Non-pigmented ciliary epithelial cell (primary cell): Measurements from ENCODE around the gene GRID1.
"Not testable (repeated sequence)": the region's sequence is repeated elsewhere in the genome, so short reads cannot be mapped to it uniquely, and the experiment has no call there.

ENCODE experiments used
- DNase-seq: peaks from one replicate; pipeline ENCODE4 v3.0.0-alpha.2; 2010; ENCODE audit warnings: low read depth

Gene GRID1

DNA sequence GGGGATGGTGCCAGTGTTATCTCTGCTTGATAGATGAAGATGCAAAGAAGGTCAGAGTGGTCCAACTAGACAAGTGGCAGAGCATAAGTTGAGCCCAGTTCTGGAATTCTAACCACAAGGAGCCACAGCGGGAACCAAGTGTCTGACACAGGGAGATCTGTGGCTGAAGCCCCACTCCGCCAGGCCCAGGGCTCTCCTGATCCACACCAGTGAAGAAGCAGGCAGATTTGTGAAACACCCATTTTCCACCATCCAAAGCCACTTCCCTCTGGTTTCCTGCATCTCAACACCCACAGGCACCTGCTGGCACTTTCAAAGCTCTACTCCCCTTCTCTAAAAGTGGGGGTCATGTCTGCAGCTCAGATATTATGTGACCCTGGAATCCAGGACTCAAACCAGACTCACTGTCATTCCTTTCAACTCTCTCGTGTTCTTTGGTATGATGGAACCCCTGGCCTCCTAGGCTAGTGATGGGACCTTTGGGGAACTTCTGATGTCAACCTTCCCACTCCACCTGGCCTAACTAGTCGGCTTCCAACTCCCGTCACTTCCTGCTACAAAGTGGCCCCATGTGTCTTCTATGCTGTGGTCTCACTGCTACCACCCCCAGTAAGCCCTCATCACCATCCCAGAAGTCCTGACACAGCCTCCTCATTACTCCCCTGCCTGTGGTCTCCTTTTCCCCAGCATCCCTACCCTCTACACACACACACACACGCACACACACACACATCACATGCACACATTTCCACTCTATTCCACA, 177.6 kb downstream of the GRID1 start:
- DNase-seq, result no peak

DNA sequence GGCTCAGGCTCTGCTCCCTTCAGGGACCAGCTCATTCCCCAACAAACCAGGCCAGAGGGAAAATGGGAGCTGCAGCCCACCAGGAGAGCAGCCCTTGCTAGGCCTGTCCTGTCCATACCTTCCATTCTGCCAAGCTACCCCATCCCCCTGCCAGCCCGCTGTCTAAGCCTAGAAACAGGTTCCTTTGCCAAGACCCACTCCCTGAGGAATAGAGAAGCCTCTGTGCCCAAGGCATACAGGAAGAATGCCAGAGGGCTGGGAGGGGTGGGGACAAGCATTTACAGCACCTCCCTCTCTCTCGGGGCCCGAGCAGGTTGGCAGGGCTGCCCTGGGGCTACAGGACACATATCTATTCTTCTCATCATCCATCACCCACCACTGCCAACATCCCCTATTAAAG, 178.3 kb downstream of the GRID1 start:
- no peak for DNase-seq

DNA sequence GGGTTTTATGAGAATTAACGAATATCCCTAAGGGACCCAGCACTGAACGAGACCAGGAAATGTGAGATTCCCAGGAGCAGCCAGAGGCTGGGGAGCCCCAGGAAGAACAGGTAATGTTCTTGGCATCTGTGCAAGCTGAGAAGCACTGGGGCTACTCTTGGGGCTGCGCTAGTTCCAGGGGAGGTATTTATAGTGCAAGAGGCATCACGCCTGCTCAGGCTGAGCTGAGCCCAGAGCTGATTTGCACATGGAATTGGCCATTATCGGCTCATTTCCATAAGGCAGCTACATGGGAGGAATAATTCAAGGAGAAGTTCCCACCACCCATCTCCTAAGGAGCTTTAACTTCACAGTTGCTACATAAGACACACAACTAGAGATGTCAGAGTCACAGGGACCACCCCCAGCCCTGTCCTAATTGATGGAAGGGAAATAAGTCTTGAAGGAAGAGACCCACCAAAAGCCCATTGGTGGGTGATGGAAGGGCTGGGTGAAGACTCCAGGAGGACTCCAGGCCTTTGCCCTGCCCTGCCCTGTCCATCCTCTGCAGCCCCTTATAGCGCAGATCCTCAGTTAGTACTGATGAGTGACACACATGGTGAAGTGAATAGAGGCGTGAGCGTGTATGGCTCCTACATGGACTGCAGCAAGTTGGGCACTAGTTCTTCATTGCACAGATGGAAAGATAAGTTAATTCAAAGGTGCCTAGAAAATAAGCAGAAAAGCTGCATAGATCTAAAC, 178.9 kb downstream of the GRID1 start:
- DNase-seq, result no peak

DNA sequence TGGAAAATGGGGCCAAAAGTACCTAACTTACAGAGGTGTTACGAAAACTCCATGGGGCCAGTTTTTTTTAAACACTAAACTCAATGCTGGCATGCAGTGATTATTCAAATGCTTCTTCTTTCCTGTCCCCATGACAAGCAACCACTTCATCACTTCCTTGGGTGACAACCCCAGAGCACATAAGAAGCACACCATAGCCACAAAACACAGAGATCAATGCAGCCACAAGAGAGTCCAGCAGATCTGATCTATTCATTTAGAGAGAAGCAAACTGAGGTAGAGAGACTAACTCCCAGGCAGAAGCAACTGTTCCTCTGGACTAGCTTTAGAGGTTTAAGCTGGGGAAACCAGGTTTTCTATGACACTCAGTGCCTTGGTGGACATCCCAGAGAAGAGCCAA, 180.0 kb downstream of the GRID1 start:
- DNase-seq, result no peak

DNA sequence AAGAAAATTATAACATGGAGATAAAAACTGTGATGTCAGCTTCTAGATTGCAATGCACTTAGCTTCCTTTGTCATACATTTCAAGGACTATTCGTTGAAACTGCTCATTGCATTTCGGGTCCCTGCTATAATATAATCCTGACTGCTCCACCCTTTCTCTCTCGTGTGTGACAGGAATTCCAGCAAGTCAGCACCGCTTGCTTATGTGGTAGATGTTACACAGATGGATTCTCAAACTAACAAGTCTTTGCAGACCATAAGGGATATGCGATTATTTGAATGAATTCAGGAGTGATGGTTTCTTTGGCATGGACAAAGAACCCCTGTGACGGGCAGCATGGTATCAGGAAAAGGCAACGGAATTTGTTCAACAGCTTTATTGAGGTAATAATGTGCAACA, 184.0 kb downstream of the GRID1 start:
- no peak for DNase-seq

DNA sequence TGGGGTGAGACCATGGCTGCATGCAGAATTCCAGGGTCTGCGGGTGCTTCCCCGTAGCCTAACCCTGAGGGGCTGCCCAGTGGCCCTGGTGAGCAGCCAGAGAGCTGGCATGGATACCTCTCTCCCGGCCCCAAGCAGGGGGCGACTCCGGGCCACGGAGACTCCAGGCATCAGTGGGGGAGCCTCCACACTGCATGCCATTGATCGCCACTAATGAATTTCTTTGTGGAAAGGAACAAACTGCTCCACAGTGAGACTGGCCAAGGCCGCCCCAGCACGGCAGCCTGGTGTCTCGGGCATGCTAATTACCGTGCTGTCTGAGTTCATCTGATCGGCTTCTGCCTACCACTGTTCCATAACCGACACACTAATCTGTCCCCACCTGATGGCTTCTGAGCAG, 184.4 kb downstream of the GRID1 start:
- no peak for DNase-seq

DNA sequence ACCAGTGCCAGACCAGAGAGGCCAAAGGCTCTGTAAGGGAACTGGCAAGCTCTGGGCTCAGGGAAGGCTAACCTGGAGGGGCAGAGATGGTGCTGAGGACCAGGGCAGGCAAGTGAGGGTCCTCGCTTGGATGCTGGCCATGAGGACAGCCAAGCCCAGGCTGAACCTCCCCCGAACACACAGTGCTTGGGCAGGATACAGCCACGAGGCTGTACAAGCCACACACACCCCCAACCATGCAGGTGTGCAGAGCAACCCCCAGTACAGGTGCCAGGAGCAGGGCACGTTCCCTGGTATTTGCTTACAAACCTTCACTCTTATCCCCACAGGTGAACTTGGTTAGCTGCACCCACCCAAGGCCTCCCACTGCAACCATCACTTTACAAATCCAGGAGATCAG, 185.7 kb downstream of the GRID1 start:
- DNase-seq, result no peak

DNA sequence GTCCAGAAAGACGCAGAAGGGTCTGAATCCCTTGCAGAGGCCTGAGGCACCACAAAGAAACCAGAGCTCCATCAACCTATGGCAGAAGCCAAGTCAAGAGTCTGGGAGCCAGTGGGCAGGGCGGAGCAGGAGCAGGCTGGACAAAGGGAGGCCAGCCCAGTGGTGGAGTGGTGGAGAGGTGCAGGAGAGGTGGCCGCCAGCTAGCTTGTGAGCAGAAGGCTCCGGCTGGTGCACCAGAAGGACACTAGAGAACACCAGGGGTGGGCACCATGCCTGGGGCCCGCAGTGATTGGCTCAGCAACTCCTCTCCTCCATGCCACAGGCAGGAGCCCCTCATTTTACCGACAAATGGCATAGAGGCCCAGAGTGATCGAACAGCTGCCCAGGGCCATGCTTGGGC, 186.6 kb downstream of the GRID1 start:
- DNase-seq, result no peak

DNA sequence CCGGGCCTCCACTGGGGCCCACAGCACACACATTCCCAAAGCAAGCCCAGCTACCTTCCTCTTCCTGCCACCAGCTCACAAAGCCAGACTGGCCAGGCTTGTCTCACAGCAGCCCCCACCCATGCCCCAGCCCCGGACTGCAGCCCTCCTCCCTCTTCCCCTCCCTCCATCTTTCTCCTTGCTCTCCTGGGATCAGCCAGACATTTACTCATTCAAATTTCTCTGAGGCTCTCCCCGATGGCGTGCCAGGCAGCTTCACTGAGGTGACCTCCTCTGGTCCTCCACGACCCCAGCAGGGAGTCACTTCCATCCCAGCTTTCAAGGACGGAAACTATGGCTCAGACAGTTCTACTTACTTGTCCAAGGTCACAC, 187.5 kb downstream of the GRID1 start:
- no peak for DNase-seq

DNA sequence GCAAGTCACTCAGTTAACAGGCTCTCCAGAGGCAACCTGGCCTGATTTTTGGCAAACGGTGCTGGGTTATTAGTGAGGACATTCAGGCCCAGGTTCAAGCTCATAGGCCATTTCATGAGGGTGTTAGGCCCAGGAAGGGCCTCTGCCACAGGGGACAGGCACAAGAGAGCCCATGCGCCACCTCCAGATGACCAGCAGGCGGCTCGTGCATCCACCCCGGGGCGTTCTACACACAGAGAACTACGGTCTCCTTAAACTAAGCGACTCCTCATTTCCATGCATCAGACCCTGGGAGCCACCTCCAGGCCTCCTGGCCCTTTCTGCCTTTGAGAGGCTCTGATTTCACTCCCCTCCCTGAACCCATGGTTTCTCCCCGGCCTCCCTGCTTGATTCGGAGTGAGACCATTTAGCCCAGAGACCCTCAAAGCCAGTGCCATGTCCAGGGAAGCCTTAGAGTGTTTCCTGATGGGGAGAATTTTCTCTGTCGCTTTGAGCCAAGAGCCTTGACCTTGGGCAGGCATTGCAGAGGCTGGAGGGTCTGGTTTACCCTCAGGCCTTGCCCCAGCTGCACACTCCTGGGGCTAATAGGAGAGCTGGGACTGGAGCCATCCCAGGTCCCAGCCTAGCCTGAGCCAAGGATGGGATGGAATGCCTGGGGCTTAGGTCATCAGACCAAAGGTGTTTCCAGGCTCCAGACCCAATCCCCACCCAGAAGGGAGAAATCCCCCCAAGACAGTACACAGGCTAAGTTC, 188.0 kb downstream of the GRID1 start:
- DNase-seq, result no peak

DNA sequence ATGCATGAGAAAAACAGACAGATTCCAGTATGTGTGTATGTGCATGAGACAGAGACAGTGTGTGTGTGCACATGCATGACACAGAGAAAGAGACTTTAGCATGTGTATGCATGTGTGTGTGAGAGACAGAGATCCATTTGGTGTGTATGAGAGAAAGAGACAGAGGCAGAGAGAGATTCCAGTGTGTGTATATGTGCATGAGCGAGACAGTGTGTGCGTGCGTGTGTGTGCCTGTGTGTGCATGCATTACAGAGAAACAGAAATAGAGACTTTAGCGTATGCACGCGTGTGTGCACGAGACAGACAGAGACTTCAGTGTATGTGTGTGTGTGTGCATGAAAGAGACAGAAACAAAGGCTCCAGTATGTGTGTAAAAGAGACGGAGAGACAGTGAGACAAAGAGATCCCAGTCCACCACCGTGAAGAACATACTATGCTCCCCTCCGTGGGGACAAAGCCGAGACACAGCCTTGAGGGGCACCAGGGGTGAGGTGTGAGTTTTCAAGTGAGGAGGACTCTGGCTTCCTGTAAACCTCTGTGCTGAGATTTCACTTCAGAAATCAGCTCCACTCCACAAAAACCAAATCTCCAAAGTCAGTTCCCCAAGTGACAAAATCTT, 188.9 kb downstream of the GRID1 start:
- DNase-seq, result no peak

DNA sequence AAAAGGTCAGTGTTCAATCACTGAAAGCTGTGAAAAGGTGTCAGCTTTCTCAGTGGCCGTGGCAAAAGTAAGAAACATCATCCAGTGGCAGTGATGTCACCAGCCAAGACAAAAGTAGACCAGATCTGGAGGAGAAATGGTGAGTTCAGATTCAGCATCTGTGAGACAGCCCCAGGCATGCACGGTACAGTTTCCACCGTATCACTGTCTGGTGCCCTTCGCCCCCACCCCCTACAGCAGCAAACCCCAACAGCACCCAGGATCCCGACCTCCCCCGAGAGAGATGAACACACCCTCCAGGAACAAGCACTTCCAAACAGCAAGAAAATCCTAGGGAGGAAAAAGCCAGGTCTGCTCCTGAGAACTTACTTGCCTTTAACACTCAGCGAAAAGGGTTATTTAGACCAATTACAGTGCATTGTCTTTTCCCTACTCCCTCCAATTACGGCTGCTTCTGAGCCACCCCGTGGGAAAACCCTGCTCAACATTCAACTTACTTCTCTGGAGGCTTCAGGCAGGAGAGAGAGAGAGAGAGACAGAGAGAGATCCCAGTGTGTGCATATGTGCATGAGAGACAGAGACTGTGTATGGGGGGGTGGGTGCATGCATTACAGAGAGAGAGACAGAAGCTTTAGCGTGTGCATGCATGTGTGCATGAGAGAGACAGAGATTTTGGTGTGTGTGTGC, 189.6 kb downstream of the GRID1 start:
- no peak for DNase-seq

DNA sequence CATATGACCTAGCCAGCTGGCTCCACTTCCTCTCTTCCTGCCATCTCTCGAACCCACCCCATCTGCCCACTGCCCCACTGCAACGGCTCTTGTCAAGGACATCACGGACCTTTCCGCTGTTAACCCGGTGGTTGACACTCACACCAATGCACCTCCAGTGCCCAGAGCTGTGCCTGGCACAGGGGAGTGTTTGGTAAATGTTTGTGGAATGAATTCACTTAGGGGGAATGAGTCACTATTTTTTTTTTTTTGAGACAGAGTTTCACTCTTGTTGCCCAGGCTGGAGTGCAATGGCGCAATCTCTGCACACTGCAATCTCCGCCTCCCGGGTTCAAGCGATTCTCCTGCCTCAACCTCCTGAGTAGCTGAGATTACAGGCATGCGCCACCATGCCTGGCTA, 191.1 kb downstream of the GRID1 start:
- DNase-seq, result not testable (repeated sequence)

DNA sequence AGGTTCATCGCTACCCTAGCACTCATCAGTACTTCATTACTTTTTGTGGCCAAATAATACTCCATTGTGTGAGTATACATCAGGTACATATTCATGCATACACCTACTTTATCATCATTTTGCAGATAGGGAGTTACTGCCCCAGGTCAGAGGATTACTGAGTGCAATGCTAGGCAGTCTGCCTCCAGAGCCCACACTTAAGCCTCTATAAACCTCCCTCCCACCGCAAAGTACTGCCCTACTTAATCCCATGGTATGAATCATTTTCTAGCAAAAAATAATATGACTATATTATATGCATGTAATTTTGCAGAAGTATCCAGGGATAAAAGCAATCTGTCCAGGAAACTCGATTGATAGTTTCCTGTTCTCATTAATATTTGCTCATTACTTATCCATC, 194.3 kb downstream of the GRID1 start:
- DNase-seq, result no peak

DNA sequence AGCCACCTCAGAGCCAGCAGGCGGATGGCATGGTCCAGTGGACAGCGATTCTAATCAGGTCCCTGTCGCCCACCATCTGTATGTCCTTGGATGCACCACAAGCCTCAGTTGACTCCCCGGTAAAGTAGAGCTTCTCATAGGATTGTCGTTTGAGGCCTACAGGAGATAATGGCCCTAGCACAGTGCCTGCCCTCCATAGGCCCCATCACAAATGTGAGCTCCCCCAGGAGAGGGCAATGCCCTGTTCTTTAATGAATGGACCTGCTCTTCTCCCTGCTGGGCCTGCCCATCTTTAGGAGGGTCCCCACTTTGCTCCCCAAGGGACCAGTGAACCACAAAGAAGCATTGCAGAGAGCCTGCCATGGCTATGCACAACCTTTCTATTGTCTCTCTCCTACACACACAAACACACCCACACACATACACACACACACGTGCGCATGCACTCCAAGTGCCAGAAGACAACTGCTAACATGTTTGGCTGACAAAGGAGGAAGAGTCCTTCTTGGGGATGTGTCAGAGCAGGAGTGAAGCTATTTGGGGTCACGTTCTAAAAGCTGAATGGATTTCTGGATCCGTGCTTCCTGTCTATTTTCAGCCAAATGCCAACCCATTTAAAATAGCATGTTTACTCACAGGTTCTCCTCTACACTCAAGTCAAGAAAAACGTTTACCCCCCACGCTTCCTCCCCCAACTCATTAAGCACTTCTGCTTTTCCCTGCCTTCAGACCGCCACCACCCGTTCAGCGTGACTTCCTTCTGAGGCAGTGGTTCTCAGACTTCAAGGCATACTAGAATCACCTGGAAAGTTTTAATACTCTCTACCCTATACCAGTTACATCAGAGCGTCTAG, 196.1 kb downstream of the GRID1 start:
- no peak for DNase-seq

DNA sequence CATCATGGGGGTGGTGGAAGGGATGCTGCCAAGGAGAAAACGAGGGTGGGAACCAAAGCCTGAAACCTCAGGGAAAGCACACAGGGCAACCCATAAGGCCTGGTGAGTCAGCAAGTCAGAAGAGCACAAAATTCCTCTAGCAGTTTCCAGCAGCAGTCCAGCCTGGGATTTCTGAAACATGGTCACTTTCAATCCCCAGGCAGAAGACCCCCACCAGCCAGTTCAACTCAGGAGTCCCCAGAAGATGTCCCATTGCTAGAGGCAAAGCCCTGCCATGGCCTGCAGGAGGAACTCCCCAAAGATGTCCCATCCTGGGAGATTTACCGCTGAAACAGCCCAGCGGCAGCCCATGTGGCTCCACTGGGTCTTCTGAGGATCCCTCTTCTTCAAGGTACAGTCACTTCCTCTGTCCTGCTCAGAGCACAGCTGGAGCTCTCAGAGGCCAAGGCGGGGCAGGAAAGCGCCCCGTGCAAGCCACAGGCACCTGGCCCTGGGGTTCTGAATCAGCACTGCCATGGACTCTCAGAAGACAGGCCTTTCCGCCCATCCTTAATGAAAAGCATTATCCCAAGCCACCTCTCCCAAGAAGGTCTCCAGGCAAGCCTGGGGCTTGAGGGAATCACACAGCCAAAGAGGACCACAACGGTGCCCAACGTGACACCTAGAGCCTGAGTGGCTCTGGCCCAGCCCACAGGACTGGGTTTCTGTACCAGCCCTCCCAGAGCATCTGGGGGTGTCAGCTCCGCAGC, 196.9 kb downstream of the GRID1 start:
- no peak for DNase-seq

DNA sequence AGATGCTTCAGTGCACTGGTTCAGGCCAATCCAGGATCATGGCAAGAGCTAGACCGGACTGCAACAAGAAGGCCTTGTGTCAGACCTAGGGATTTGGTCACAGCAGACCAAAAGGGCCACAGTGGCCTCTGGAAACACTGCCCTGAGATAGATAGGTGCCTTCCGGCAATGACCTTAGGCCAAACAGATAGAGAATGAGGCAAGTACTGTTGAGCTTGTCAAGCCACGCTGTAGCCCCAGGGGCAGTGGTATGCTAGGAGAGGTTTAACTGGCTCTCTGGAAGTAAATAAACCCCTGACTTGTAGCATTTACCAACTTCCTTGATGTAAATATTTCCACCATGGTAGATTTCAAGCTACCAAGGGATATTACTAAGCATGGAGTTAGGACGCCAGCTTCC, 197.5 kb downstream of the GRID1 start:
- DNase-seq, result no peak

DNA sequence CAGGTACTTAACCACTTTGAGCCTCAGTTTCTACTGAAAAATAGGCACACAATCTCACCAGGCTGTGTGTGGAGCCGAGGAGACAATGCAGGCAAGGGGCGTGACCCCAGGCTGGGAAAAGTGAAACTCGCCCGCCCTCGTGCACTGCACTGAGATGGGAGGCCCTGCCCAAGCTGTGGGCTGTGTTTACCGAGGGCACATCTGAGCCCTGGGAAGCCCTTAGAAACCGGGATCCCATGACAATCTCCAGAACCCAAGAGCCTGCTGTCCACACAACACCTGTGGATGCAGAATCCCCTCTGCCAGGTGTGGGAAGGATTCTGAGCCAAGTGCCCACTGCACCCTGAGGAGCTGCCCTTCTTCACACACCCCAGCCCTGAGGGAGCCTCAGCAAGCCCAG, 198.3 kb downstream of the GRID1 start:
- no peak for DNase-seq

DNA sequence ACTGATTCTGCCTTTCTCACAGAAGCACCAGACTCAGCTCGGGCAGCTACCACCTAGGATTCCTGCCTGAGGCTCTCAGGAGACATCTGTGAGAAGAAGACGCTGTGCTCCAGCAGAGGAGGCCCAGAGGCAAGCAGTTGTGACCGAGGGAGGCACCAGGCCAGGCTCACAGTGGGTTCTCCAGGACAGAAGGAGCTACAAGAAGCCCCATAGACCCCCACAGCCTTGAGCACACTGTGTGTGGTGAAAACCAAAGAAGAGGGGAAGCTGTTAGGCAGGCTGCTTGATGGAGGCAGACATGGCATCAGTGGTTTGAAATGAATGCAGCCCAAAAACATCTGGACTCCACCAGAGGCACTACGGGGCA, 198.8 kb downstream of the GRID1 start:
- no peak for DNase-seq

DNA sequence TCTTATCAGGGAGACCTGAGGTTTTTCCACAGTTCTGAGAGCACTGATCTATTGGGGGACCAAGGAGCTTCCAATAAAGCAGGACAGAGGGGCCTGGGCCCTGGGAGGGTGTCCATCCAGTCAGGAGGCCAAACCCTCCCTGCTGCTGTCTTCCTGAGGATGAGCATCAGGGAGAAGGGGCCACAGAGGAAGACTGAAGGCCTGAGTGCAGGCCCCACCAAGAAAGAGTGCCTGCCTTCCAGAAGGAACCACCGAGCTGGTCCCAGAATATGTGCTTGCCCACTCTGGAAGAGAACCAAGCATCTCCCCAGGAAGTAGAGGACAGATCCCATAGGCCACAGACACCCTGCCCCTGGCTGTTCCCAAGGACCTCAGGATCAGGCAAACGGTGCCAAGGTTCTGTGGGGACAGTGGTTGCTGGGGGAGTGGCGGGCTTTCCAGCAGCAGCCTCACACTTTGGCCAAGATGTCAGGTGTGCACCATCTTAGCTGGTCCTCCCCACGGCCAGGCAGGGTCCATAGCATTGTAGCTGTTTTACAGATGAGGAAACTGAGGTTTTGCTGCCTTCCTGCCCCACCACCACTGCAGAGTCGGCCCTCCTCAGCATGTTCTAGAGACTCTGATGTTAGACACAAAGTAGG, 199.4 kb downstream of the GRID1 start:
- DNase-seq, result no peak
